Tibial nerve (tissue), 4 donors: ENCODE results near the gene C9orf78.

Source experiments
- EP300 ChIP-seq, 2 donors: sonication (generic); formaldehyde crosslinking; IDR thresholded peaks; one replicate each; pipeline ENCODE4 v1.6.1; 2017; ENCODE audit warnings: antibody characterized with exemption in 2 of 2, mild to moderate bottlenecking in 1 of 2
- POLR2A ChIP-seq, 2 donors: fragments of 450-650 bp; IDR thresholded peaks; one replicate each; pipeline ENCODE4 v1.6.1; 2017; ENCODE audit warnings: antibody characterized with exemption in 2 of 2, mild to moderate bottlenecking in 2 of 2, moderate library complexity in 2 of 2
- TF ChIP-seq, protein P1 (sequence below), 5 experiments: fragments of 200-600 bp in 3 of 5; fragments of 450-650 bp in 2 of 5; sonication (generic) in 3 of 5; IDR thresholded peaks; one replicate each; pipeline ENCODE4 v1.5.1; 2016 to 2019; ENCODE audit warnings: antibody characterized with exemption in 5 of 5, mild to moderate bottlenecking in 3 of 5, moderate library complexity in 2 of 5

DNA sequence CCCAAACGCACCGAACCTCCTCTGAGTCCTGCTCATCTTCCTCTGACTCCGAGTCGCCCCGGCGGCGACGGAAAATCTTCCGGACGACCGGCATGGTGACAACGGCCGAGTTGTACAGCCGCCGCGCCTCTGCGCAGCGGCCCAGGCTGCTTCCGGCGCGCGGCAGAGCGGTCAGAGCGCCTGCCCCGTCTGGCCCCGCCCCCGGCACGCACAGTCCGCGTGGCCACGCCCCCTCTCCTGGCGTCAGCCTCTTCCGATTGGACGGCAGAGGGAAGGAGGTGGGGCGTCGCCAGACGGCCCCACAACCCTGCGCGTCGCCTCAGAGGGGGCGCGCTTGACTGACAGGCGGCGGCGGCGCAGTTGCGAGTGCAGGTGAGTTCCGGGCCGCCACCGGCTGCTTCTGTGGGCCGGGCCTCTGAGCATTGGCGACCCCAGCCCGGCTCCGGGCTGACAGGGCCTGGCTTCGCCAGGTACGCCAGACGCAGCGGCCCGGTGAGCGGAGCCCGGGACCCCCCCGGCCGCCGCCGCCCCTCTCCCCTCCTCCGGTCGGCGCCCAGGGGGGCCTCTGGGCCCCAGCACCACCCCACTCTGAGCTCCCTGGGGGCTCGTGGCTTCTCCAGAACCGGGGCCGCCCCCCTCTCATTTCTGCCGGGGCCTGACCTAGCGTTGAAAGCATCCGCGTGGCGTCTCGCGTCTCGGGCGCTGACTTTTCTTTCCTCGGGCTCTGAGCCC lies at the start of gene C9orf78, which contains the start of gene USP20:
- peak; percentile 78 to 95 for TF ChIP-seq POLR2A (IDR thresholded peaks at IDR 0.05)
- TF ChIP-seq, protein P1, sequence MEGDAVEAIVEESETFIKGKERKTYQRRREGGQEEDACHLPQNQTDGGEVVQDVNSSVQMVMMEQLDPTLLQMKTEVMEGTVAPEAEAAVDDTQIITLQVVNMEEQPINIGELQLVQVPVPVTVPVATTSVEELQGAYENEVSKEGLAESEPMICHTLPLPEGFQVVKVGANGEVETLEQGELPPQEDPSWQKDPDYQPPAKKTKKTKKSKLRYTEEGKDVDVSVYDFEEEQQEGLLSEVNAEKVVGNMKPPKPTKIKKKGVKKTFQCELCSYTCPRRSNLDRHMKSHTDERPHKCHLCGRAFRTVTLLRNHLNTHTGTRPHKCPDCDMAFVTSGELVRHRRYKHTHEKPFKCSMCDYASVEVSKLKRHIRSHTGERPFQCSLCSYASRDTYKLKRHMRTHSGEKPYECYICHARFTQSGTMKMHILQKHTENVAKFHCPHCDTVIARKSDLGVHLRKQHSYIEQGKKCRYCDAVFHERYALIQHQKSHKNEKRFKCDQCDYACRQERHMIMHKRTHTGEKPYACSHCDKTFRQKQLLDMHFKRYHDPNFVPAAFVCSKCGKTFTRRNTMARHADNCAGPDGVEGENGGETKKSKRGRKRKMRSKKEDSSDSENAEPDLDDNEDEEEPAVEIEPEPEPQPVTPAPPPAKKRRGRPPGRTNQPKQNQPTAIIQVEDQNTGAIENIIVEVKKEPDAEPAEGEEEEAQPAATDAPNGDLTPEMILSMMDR (IDR thresholded peaks at IDR 0.05): peak in 2 of 5 experiments; percentile 7 to 46
- peak; percentile 13 to 97 for TF ChIP-seq EP300 (IDR thresholded peaks at IDR 0.05)
